Measurements from ENCODE around the gene PTBP2.

GRCh38 chr1:96837781-96838216, 116.2 kb downstream of the PTBP2 start:
- no peak for TF ChIP-seq CTCF (IDR thresholded peaks at IDR 0.05)
- no peak for TF ChIP-seq POLR2A (IDR thresholded peaks at IDR 0.05)

Measured in testis (tissue), 2 donors.